Keratinocyte (primary cell): Measurements from ENCODE around the gene PTPRD.

Experiments
- EZH2 ChIP-seq: IDR thresholded peaks from one replicate; pipeline ENCODE4 v1.6.1; 2012; ENCODE audit warnings: inconsistent platforms, mild to moderate bottlenecking, low read length, moderate library complexity
- TF ChIP-seq, protein P1 (sequence below), 3 experiments: IDR thresholded peaks in 1 of 3; conservative IDR thresholded peaks in 1 of 3; optimal IDR thresholded peaks in 1 of 3; 2 replicates in 2 of 3; 3 replicates in 1 of 3; pipeline versions ENCODE3 to v1.5.1; 2011; ENCODE audit warnings: low read length in 3 of 3, mild to moderate bottlenecking in 3 of 3, moderate library complexity in 2 of 3, control low read depth in 1 of 3, inconsistent platforms in 1 of 3; ENCODE audit not compliant: insufficient read depth in 2 of 3; ENCODE audit errors: extremely low read depth in 1 of 3

DNA sequence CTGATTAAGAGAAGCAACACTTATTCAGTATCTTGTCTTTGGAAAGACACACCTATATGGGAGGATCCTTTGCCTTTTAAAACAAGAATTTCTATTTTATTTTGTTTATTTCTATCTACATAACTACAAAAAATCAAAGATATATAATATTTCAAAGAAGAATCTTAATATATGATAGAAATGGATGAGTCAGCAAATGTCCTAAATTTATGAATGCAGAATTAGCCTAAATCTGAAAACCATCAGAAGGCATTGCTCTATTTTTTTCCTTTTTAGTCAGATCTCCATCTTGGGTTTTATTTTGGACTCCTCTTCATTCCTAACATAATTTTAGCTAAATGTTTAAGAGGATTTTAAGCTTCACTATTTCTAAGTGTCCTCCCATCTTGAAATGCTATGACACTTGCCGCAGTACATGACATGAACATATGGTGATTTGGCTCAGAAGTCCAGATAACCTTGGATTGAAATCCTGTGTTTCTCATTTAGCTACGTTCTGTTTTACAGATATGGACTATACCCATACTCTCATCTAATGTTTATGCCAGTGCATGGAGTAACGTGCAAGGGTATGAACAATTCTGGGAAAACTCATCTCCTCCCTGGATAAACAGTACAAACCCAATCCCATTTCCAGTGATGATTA lies 1490.4 kb downstream of the PTPRD start:
- TF ChIP-seq, protein P1, sequence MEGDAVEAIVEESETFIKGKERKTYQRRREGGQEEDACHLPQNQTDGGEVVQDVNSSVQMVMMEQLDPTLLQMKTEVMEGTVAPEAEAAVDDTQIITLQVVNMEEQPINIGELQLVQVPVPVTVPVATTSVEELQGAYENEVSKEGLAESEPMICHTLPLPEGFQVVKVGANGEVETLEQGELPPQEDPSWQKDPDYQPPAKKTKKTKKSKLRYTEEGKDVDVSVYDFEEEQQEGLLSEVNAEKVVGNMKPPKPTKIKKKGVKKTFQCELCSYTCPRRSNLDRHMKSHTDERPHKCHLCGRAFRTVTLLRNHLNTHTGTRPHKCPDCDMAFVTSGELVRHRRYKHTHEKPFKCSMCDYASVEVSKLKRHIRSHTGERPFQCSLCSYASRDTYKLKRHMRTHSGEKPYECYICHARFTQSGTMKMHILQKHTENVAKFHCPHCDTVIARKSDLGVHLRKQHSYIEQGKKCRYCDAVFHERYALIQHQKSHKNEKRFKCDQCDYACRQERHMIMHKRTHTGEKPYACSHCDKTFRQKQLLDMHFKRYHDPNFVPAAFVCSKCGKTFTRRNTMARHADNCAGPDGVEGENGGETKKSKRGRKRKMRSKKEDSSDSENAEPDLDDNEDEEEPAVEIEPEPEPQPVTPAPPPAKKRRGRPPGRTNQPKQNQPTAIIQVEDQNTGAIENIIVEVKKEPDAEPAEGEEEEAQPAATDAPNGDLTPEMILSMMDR (optimal IDR thresholded peaks at IDR 0.05 in 1 of 3, IDR thresholded peaks at IDR 0.05 in 1 of 3, conservative IDR thresholded peaks at IDR 0.05 in 1 of 3; ENCODE audit: extremely low read depth in 1 of 3, insufficient read depth in 2 of 3, low read length in 3 of 3) = no peak
- no peak for TF ChIP-seq EZH2
